Measurements from ENCODE around the gene BASP1.

BASP1 gene

DNA sequence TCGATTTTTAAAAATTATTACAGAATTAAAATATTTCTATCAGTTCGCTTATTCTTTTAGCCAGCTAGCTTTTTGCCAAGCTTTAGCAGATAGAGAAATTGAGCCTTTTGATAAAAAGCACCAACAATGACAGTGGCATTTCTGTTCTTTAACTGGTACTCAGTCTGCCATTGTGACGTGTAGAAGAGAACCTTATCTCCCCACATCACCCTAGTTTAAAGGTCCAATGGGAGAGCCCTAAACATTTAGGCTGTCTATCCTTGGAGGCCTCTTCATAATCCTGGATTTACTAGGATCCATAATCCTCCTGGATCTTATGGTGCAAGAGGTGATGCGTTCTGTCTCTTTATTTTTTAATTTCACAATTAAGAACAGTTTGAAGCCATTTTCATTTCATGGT, 3.0 kb downstream of the BASP1 start:
- TF ChIP-seq, protein P1, sequence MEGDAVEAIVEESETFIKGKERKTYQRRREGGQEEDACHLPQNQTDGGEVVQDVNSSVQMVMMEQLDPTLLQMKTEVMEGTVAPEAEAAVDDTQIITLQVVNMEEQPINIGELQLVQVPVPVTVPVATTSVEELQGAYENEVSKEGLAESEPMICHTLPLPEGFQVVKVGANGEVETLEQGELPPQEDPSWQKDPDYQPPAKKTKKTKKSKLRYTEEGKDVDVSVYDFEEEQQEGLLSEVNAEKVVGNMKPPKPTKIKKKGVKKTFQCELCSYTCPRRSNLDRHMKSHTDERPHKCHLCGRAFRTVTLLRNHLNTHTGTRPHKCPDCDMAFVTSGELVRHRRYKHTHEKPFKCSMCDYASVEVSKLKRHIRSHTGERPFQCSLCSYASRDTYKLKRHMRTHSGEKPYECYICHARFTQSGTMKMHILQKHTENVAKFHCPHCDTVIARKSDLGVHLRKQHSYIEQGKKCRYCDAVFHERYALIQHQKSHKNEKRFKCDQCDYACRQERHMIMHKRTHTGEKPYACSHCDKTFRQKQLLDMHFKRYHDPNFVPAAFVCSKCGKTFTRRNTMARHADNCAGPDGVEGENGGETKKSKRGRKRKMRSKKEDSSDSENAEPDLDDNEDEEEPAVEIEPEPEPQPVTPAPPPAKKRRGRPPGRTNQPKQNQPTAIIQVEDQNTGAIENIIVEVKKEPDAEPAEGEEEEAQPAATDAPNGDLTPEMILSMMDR (IDR thresholded peaks at IDR 0.05; ENCODE audit: control insufficient read depth, insufficient read depth, low read depth, low read length, missing control alignments): no peak
- H3K4me3 ChIP-seq (ENCODE audit: control insufficient read depth, low read depth, low read length): no peak overlapping the region
- no peak for DNase-seq (ENCODE audit: low read depth)

DNA sequence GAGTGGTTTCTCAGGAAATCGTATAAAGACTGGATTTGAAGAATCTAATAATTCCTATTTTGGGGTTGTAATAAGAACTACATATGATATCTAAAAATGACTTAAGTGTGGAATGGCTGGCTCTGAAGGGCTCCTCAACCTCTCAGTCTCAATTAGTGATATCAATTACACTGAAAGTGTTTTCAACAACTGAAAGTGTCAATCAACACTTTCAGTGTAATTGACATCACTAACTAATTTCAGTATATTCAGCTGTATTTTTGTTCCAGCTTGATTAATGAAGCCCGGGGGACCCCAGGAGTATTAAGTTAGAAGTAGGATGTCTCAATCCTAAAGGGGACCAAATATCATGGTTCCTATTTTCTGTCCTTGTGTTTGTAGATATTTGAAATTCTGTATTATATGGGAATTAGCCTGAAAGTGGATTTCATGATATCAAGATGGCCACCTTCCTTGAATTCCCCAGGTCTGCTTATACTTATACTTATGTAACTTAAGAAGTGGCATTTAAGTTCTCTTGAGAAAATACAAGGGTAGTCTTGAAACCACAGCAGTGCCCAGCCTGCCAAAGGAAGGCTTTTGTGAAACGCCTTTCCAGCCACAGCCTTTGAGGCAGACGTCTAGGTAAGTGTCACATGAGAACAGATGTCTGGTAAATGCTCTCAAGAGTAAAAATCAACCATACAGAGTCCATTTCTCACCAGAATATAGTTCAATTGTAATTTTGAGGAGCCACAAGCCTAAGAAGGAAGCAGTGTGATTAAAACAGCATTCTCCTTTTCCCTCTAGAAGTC, 4.6 kb downstream of the BASP1 start:
- DNase-seq (ENCODE audit: low read depth): no peak
- no peak overlapping the region for H3K4me3 ChIP-seq (ENCODE audit: control insufficient read depth, low read depth, low read length)
- TF ChIP-seq, protein P1 (IDR thresholded peaks at IDR 0.05; ENCODE audit: control insufficient read depth, insufficient read depth, low read depth, low read length, missing control alignments): no peak

DNA sequence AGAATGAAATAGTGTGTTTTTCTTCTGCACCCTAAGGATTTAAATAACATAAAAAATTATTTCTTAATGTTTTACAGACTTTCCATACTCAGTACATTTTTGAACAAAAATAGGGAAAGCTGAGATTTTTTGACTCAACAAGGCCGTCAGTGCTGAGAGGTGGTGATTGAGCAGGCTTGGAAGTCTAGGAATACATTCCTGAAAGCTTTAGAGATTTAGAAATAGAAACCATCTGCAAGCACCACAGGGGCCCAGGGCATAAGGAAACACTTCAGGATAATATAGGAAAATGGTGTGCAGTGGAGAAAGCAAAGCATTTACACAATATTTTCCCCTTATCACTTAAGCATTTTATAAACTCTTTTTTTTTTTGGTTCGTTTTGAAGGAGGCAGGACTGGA, 5.2 kb downstream of the BASP1 start:
- TF ChIP-seq, protein P1 (IDR thresholded peaks at IDR 0.05; ENCODE audit: control insufficient read depth, insufficient read depth, low read depth, low read length, missing control alignments): no peak
- DNase-seq (ENCODE audit: low read depth): no peak
- no peak overlapping the region for H3K4me3 ChIP-seq (ENCODE audit: control insufficient read depth, low read depth, low read length)

DNA sequence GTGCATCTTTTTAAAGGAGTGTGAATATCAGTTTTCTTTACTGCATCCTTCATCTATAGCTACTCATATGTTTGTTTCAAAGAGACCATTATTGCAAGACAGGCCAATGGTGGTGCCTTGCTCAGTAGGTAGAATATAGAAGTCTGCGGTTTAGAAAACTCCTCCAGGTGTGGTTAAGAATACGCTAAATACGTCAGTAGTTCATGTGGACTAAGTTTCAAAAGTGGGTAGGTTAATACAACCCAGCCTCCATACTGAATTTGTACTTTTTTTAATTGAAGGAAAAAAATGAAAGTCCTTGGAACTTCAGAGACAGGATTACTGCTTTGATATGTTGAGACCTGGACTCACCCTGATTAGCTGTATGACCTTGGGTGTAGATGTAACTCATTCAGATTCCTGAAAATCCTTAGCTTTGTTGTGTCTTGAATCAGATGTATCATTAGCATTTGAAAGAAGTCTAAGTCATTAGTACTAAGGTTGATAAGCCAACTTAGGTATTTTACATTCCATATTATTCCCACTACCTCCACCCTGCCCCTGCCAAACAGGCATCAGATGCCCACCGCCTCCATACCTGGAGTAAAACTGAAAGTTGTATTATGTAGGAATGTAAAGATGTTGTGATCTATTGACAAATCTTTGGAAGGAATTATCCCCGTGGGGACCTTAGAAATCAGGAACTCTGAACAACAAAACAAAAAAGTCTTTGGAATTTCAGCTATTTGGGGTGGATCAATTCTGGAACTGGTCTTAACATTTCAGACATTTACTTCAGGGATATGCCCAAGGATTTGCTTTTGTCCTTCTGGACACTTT, 6.1 kb downstream of the BASP1 start:
- TF ChIP-seq, protein P1 (IDR thresholded peaks at IDR 0.05; ENCODE audit: control insufficient read depth, insufficient read depth, low read depth, low read length, missing control alignments): no peak

DNA sequence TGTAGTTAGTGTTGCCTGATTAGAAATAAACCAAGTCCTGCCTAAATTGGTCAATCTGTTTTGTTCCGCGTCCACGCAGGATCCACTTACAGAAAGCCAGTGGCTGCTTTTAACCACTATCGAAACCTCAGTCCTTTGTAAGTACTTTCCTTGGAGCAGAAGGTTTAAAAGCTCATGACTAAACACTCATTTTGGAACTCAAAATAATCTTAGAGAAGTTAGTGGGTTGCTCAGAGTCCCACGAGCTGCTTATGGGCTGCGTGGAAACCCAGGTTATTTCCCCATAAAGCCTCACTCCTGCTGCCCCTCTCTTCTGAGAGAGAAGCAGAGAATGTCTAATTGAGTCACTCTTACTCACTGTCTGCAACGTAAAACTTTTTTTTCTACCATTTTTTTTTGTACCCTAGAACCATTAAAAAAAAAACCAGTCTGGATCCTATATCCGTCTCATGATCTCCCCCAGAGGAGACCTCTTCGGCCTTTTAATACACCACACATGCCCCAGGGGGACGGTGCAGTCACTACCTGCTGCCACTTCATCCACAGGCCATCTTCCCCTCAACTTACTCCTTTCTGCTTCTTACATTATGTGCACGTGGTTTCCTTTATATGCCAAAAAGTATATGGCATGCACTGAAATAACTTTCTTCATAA, 7.6 kb downstream of the BASP1 start:
- no peak for DNase-seq (ENCODE audit: low read depth)
- no peak overlapping the region; the same call in 1 of the 2 replicates for H3K4me3 ChIP-seq (ENCODE audit: control insufficient read depth, low read depth, low read length)
- TF ChIP-seq, protein P1 (IDR thresholded peaks at IDR 0.05; ENCODE audit: control insufficient read depth, insufficient read depth, low read depth, low read length, missing control alignments): no peak

More for the DNA sequence above, 6.1 kb downstream of the BASP1 start:
- no peak overlapping the region for H3K4me3 ChIP-seq (ENCODE audit: control insufficient read depth, low read depth, low read length)
- no peak for DNase-seq (ENCODE audit: low read depth)

DNA sequence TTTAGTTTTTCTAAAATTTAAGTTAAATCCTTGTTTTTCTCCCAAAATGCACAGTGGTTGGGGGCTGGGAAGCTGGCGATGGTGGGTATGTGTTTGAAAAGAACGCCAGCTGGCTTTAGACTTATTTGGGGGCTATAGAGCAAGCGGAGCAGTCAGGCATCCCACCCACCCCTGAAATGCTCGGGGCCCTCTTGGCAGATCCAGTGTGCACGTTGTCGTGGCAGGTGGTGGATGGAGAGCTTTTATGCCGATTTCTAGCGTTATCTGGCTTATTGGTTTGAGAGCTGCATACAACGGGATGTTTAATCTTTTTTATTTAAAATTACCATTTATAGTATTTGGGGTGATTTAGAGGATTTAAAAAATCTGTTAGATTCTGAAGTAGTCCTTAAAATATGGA, 8.1 kb downstream of the BASP1 start:
- no peak overlapping the region for H3K4me3 ChIP-seq (ENCODE audit: control insufficient read depth, low read depth, low read length)
- TF ChIP-seq, protein P1 (IDR thresholded peaks at IDR 0.05; ENCODE audit: control insufficient read depth, insufficient read depth, low read depth, low read length, missing control alignments): no peak
- no peak for DNase-seq (ENCODE audit: low read depth)

Data from AG09309 (cell line).